ENCODE measurements around the gene MTCH1.
"Not testable (repeated sequence)": the region's sequence is repeated elsewhere in the genome, so short reads cannot be mapped to it uniquely, and the experiment has no call there.

The MTCH1 gene

DNA sequence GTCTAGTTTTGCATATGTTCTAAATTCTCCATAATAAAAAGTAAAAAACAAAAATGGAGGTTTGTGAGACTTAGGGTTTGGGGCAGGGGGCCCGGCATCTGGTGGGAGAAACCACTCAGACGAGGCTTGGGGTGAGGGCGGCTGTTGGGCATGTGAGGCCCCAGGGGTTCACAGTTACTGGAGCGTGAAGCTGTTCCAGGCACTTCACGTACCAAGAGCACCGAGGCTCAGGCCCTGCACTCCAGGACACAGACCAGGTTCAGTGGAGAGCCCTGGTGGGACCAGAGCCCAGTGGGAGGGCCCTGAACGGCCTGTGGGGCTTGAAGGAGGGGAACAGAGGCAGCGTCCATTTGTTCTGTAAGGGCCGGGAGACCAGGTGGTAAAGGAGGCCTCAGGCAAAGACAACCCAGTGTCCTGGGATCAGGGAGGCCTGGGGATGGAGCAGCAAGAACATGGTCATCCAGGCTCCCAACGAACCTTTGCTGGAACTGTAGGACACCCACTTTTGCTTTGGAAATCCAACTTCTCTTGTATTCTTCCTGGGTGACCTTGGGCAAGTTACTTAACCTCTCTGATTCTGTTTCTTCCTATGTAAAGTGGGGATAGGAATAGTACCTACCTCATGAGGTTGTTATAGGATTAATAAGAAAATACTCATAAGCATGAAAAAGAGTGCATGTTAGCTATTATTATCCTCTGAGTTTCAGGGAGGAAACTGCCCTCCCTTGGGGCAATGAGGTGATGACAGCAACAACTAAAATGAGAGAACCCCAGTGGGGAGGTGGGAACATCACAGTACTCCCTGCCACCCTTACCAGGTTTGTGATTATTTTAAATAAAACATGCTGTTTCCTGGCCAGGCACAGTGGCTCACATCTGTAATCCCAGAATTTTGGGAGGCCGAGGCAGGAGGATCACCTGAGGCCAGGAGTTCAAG, 18.3 kb upstream of the MTCH1 start:
- Histone ChIP-seq H3K4me1 (ENCODE audit: control insufficient read depth in 1 of 2, insufficient read depth in 2 of 2, low read length in 2 of 2) (no peaks in the 10 kb centered on the region), H3K4me3 (ENCODE audit: low read depth in 1 of 2, low read length in 2 of 2) (no peak overlapping the region), H3K36me3 (ENCODE audit: control insufficient read depth in 1 of 2, insufficient read depth in 2 of 2, low read length in 2 of 2) (no peaks in the 10 kb centered on the region), H3K9me3 (ENCODE audit: control insufficient read depth in 1 of 2, low read length in 2 of 2) (no peaks in the 10 kb centered on the region), H3K27ac (ENCODE audit: low read length) (no peak overlapping the region), H3K27me3 (ENCODE audit: low read depth, low read length) (no peaks in the 10 kb centered on the region)

DNA sequence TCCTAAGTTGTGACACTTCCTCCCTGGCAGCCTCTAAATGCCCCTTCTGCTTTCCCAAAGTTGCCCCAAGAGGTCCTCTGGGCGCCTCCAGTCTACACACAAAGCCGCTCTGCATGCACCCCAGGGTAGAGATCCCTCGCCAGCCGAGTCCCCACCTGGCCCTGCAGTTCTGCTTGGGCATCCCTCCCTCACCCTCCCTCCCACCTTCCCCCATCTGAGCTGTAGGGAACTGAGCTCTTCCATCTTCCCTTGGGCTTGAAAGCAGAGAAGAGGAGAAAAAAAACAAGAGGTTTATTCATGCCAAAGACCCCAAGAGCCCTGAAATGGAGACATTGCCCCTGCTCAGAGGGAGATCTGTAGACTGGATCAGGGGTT, 13.7 kb upstream of the MTCH1 start:
- Histone ChIP-seq H3K27ac (ENCODE audit: low read length) (no peak overlapping the region), H3K4me1 (ENCODE audit: control insufficient read depth in 1 of 2, insufficient read depth in 2 of 2, low read length in 2 of 2) (peaks cover 0 to 6% of the 10 kb centered on the region in 2 donors), H3K27me3 (ENCODE audit: low read depth, low read length) (no peaks in the 10 kb centered on the region), H3K4me3 (ENCODE audit: low read depth in 1 of 2, low read length in 2 of 2) (no peak overlapping the region), H3K36me3 (ENCODE audit: control insufficient read depth in 1 of 2, insufficient read depth in 2 of 2, low read length in 2 of 2) (no peaks in the 10 kb centered on the region), H3K9me3 (ENCODE audit: control insufficient read depth in 1 of 2, low read length in 2 of 2) (no peaks in the 10 kb centered on the region)

- no peaks in the 10 kb centered on the region for H3K9me3 ChIP-seq (ENCODE audit: control insufficient read depth in 1 of 2, low read length in 2 of 2)
- no peak overlapping the region for H3K27ac ChIP-seq (ENCODE audit: low read length)
- H3K27me3 ChIP-seq (ENCODE audit: low read depth, low read length), result no peaks in the 10 kb centered on the region
- H3K4me3 ChIP-seq (ENCODE audit: low read depth in 1 of 2, low read length in 2 of 2), result no peak overlapping the region
- H3K4me1 ChIP-seq (ENCODE audit: control insufficient read depth in 1 of 2, insufficient read depth in 2 of 2, low read length in 2 of 2), result peaks cover 0 to 6% of the 10 kb centered on the region in 2 donors
- no peaks in the 10 kb centered on the region for H3K36me3 ChIP-seq (ENCODE audit: control insufficient read depth in 1 of 2, insufficient read depth in 2 of 2, low read length in 2 of 2)
Measured at GRCh38 chr6:36999061-36999750, 13.2 kb upstream of the MTCH1 start.

- H3K4me3 ChIP-seq (ENCODE audit: low read depth in 1 of 2, low read length in 2 of 2), result no peak overlapping the region
- no peaks in the 10 kb centered on the region for H3K27me3 ChIP-seq (ENCODE audit: low read depth, low read length)
- no peak overlapping the region for H3K27ac ChIP-seq (ENCODE audit: low read length)
- H3K36me3 ChIP-seq (ENCODE audit: control insufficient read depth in 1 of 2, insufficient read depth in 2 of 2, low read length in 2 of 2), result no peaks in the 10 kb centered on the region
- peaks cover 0 to 6% of the 10 kb centered on the region in 2 donors for H3K4me1 ChIP-seq (ENCODE audit: control insufficient read depth in 1 of 2, insufficient read depth in 2 of 2, low read length in 2 of 2)
- no peaks in the 10 kb centered on the region for H3K9me3 ChIP-seq (ENCODE audit: control insufficient read depth in 1 of 2, low read length in 2 of 2)
Measured at GRCh38 chr6:36998723-36999038, 12.7 kb upstream of the MTCH1 start.

DNA sequence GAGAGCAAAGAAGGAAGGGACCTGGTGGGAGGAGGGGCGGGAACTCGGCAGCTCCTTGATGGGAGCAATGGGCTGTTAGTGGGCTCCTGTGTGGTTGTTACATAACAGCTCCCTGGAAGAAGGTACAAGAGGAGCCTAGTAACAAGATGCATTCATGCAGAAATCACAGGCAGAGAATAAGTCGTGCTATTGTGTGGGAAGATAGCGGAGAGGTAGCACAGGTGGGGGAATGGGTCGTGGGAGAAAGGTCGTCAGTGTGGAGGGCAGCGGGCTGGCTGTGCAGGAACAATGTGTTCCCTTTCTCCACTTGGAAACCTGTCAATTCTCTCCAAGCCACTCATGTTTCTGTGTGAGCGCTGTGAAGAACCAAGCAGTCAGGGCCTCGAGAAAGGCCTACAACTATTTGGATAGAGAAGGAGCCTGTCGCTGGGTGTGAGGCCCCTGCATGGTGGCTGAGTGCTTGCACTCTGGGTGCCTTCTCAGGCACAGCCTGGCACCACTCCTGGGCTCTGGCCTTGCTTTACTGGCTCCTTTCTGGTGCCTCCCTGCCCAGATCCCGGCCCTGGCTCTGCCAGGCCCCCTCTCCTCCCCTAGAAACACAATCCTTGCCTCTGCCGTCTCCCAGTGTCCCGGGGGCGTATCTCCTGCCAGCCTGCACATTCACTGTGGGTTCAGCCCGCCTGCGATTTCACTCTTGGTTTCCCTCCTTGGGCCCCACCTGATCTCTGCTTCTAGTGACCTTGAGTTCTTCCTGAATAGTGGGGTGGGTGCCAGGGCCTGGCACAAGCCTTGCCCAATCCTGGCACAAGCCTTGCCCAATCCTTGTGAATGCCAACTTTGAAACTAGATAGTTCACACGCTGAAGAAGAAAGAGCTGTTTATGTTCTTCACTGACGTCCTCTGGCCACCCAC, 12.1 kb upstream of the MTCH1 start:
- H3K36me3 ChIP-seq (ENCODE audit: control insufficient read depth in 1 of 2, insufficient read depth in 2 of 2, low read length in 2 of 2), result no peaks in the 10 kb centered on the region
- H3K4me1 ChIP-seq (ENCODE audit: control insufficient read depth in 1 of 2, insufficient read depth in 2 of 2, low read length in 2 of 2), result peaks cover 0 to 6% of the 10 kb centered on the region in 2 donors
- H3K9me3 ChIP-seq (ENCODE audit: control insufficient read depth in 1 of 2, low read length in 2 of 2), result no peaks in the 10 kb centered on the region
- H3K4me3 ChIP-seq (ENCODE audit: low read depth in 1 of 2, low read length in 2 of 2), result no peak overlapping the region
- no peaks in the 10 kb centered on the region for H3K27me3 ChIP-seq (ENCODE audit: low read depth, low read length)
- no peak overlapping the region for H3K27ac ChIP-seq (ENCODE audit: low read length)

GRCh38 chr6:36990401-36990800, 4.4 kb upstream of the MTCH1 start:
- H3K36me3 ChIP-seq (ENCODE audit: control insufficient read depth in 1 of 2, insufficient read depth in 2 of 2, low read length in 2 of 2); H3K4me3 ChIP-seq (ENCODE audit: low read depth in 1 of 2, low read length in 2 of 2); H3K9me3 ChIP-seq (ENCODE audit: control insufficient read depth in 1 of 2, low read length in 2 of 2); H3K27ac ChIP-seq (ENCODE audit: low read length); H3K4me1 ChIP-seq (ENCODE audit: control insufficient read depth in 1 of 2, insufficient read depth in 2 of 2, low read length in 2 of 2); H3K27me3 ChIP-seq (ENCODE audit: low read depth, low read length): not testable (repeated sequence)

GRCh38 chr6:36989264-36989663, 3.3 kb upstream of the MTCH1 start:
- H3K4me3 ChIP-seq (ENCODE audit: low read depth in 1 of 2, low read length in 2 of 2), result no peak overlapping the region
- no peaks in the 10 kb centered on the region for H3K36me3 ChIP-seq (ENCODE audit: control insufficient read depth in 1 of 2, insufficient read depth in 2 of 2, low read length in 2 of 2)
- H3K4me1 ChIP-seq (ENCODE audit: control insufficient read depth in 1 of 2, insufficient read depth in 2 of 2, low read length in 2 of 2), result peaks cover 10 to 14% of the 10 kb centered on the region in 2 donors
- no peaks in the 10 kb centered on the region for H3K27me3 ChIP-seq (ENCODE audit: low read depth, low read length)
- no peak overlapping the region for H3K27ac ChIP-seq (ENCODE audit: low read length)
- no peaks in the 10 kb centered on the region for H3K9me3 ChIP-seq (ENCODE audit: control insufficient read depth in 1 of 2, low read length in 2 of 2)

DNA sequence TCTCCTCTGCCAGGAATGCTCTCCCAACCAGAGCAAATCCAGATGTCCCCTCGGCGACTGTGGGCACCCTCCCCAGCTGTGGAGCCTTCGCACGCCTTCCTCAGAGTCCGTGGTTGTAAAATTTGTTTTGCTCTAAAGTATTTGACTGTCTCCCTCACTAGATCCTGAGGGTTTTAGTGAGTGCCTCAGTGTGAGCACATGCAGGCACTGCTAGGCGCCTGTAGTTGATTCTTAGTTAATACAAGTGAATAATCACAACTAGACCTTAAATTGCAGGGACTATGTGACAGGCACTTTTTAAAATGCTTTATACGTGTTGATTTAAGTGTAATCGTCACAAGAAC, 680 bp upstream of the MTCH1 start:
- Histone ChIP-seq H3K9me3 (ENCODE audit: control insufficient read depth in 1 of 2, low read length in 2 of 2) (no peaks in the 10 kb centered on the region), H3K27ac (ENCODE audit: low read length) (peak overlapping the region; percentile 91), H3K4me3 (ENCODE audit: low read depth in 1 of 2, low read length in 2 of 2) (peak overlapping the region; percentile 85 to 93), H3K36me3 (ENCODE audit: control insufficient read depth in 1 of 2, insufficient read depth in 2 of 2, low read length in 2 of 2) (peaks cover 0 to 3% of the 10 kb centered on the region in 2 donors), H3K4me1 (ENCODE audit: control insufficient read depth in 1 of 2, insufficient read depth in 2 of 2, low read length in 2 of 2) (peaks cover 24 to 34% of the 10 kb centered on the region in 2 donors), H3K27me3 (ENCODE audit: low read depth, low read length) (no peaks in the 10 kb centered on the region)

DNA sequence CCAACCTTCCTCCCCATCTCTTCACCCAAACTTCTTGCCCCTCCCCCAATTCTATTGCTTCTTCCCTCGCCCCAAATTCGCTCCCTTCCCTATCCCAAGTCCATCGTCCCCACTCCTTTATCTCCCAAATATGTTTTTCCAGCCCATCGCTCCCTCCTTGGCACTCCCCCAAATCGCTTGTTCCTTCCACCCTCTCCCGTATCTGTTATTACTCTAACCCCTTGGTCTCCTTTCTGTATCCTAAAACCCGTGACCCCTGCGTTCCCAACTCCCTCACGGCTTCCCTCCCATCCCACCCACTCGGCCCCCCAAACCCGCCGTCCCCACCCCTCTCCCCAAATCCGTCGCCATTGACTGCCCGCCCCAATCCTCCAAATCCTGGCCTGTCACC, 584 bp downstream of the MTCH1 start:
- Histone ChIP-seq H3K4me1 (ENCODE audit: control insufficient read depth in 1 of 2, insufficient read depth in 2 of 2, low read length in 2 of 2) (peaks cover 24 to 46% of the 10 kb centered on the region in 2 donors), H3K9me3 (ENCODE audit: control insufficient read depth in 1 of 2, low read length in 2 of 2) (no peaks in the 10 kb centered on the region), H3K4me3 (ENCODE audit: low read depth in 1 of 2, low read length in 2 of 2) (peak overlapping the region; percentile 90 to 93), H3K36me3 (ENCODE audit: control insufficient read depth in 1 of 2, insufficient read depth in 2 of 2, low read length in 2 of 2) (peaks cover 0 to 3% of the 10 kb centered on the region in 2 donors), H3K27me3 (ENCODE audit: low read depth, low read length) (no peaks in the 10 kb centered on the region), H3K27ac (ENCODE audit: low read length) (peak overlapping the region; percentile 85)

DNA sequence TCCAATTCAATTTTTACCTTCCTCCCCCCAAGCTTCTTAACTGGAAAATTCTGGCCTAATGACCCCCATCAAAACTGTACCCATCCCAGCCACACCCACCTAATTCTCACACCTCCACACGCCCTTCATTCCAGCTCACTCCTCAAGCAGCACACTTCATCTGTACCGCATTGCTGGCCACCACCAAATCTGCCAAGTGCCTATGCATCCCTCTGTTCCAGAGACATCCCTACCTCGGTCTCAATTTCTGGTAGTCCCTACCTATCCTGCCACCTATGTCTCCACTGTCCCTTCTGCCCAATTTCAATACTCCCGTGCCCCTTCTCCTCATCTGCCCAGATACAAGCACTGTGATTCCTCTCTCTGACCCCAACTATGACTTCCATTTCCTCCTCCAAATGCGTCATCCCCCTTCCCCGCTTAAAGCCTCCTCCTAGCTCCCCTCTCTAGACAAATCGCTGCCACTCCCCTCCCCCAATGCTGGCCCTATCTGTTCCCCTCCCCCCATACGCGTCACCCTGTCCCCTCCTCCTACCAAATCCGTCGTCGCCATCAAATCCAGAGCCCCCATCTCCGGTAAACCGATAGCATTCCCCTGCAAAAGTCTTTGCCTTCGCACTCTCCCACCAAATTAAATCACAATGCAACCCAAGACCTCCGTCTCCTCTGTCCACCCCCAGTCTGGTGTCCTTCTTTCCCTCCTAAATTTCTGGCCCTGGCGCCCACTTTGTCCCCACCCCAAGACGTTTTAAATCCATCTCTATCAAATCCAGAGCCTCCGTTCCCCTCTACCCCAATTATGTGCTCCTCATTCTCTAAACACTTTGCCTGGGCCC, 1.2 kb downstream of the MTCH1 start:
- Histone ChIP-seq H3K9me3 (ENCODE audit: control insufficient read depth in 1 of 2, low read length in 2 of 2) (no peaks in the 10 kb centered on the region), H3K27ac (ENCODE audit: low read length) (peak overlapping the region; percentile 85), H3K36me3 (ENCODE audit: control insufficient read depth in 1 of 2, insufficient read depth in 2 of 2, low read length in 2 of 2) (peaks cover 0 to 3% of the 10 kb centered on the region in 2 donors), H3K27me3 (ENCODE audit: low read depth, low read length) (no peaks in the 10 kb centered on the region), H3K4me1 (ENCODE audit: control insufficient read depth in 1 of 2, insufficient read depth in 2 of 2, low read length in 2 of 2) (peaks cover 24 to 53% of the 10 kb centered on the region in 2 donors), H3K4me3 (ENCODE audit: low read depth in 1 of 2, low read length in 2 of 2) (peak overlapping the region; percentile 90 to 93)

Measured in muscle layer of duodenum (tissue), 2 donors.